Measurements from ENCODE around the gene MYF5. TPM values are rescaled to one million over a fixed set of nuclear protein-coding genes. Genes with fewer than 3 reads are reported as not detected.

The MYF5 gene
- total and polyA plus RNA-seq, 5 donors from 2014 or later: not detected

DNA sequence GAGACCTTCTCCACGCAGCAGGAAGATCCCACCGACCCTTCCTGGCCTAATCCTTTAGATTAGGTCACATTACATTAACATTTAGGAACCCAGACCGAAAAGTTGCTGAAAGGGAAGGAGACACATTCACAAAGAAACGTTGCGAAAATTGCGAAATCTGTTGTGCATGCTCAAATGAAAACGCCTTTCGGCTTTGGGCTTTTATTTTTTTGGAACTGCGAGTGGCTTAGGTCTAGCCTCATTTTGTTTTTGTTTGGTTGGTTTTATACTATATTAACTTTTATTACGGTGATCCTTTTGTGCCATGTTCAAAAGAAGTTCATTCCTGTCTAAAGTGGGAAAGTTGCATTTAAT is 7.8 kb upstream of the MYF5 start:
- Histone ChIP-seq H3K4me3 (ENCODE audit: low read depth, low read length) (no peak overlapping the region), H3K9me3 (ENCODE audit: control insufficient read depth in 2 of 2, low read length in 2 of 2) (no peaks in the 10 kb centered on the region), H3K4me1 (ENCODE audit: control insufficient read depth, insufficient read depth, low read length, poor library complexity, severe bottlenecking) (no peaks in the 10 kb centered on the region), H3K27ac (ENCODE audit: insufficient read depth, low read length, poor library complexity, severe bottlenecking) (no peak overlapping the region), H3K27me3 (ENCODE audit: control insufficient read depth, insufficient read depth, low read length) (no peaks in the 10 kb centered on the region), H3K36me3 (ENCODE audit: control insufficient read depth, insufficient read depth, low read length) (no peaks in the 10 kb centered on the region)
- DNase-seq (no peak), ATAC-seq (ENCODE audit: low read depth in 2 of 2) (no peak)
- Mint-ChIP-seq H3K4me1 (no peaks in the 10 kb centered on the region), H3K4me3 (no peak overlapping the region), H3K27me3 (peaks cover 16% of the 10 kb centered on the region), H3K9me3 (peaks cover 0 to 7% (median 0%) of the 10 kb centered on the region in 7 donors), H3K27ac (no peak overlapping the region), H3K36me3 (no peaks in the 10 kb centered on the region)

DNA sequence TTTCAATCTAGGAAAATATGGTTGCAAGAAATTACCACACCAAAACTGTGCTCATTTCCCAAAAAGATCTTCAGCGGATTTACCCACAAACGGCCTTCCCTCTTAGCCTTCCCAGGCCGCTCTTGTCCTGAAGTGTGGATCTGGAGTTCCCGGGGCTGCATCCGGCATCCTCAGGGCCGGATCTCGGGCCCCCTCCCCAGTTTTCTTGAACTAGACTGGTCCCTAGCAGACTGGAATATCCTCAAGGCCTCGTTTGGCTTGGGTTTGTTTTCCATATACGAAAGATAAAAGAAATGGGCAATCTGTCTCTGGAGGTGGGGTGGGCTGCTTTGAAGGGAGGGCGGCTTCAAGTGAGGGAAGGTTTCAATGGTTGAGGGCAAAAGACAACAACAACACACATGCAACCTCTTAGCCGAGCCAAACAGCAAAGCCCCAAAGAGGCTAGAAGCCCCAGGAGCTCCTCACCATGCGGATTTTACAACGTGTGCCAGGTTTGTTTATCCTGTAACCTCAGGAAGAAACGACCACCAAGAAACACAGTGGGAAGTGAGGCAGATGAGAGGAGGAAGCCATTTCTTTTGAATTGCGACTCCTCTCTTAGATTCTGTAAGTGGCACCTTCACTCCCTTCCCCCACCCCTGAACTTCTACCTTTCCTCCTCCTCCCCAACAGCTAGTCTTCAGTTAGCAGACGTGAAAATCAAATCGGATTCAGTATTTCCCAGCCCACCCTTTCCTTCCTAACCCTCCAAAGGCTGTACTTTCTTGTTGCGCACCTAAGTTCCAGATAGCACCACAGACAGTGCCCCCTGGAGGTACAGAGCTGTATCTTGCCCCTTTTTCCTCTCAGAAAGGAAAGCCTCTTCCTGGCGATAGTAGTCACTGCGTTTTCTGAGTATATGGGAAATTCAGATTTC is 6.6 kb upstream of the MYF5 start:
- Mint-ChIP-seq H3K27ac (no peak overlapping the region), H3K36me3 (no peaks in the 10 kb centered on the region), H3K4me3 (peak overlapping the region in 1 of 4 donors; percentile 12), H3K27me3 (peaks cover 21% of the 10 kb centered on the region), H3K4me1 (no peaks in the 10 kb centered on the region), H3K9me3 (peaks cover 0 to 10% (median 0%) of the 10 kb centered on the region in 7 donors)
- H3K9me3 ChIP-seq (ENCODE audit: control insufficient read depth in 2 of 2, low read length in 2 of 2): no peaks in the 10 kb centered on the region
- H3K27ac ChIP-seq (ENCODE audit: insufficient read depth, low read length, poor library complexity, severe bottlenecking): no peak overlapping the region
- no peaks in the 10 kb centered on the region for H3K4me1 ChIP-seq (ENCODE audit: control insufficient read depth, insufficient read depth, low read length, poor library complexity, severe bottlenecking)
- ATAC-seq (ENCODE audit: low read depth in 2 of 2): no peak
- H3K36me3 ChIP-seq (ENCODE audit: control insufficient read depth, insufficient read depth, low read length): no peaks in the 10 kb centered on the region
- no peak for DNase-seq
- H3K4me3 ChIP-seq (ENCODE audit: low read depth, low read length): no peak overlapping the region
- H3K27me3 ChIP-seq (ENCODE audit: control insufficient read depth, insufficient read depth, low read length): peaks cover 4% of the 10 kb centered on the region

DNA sequence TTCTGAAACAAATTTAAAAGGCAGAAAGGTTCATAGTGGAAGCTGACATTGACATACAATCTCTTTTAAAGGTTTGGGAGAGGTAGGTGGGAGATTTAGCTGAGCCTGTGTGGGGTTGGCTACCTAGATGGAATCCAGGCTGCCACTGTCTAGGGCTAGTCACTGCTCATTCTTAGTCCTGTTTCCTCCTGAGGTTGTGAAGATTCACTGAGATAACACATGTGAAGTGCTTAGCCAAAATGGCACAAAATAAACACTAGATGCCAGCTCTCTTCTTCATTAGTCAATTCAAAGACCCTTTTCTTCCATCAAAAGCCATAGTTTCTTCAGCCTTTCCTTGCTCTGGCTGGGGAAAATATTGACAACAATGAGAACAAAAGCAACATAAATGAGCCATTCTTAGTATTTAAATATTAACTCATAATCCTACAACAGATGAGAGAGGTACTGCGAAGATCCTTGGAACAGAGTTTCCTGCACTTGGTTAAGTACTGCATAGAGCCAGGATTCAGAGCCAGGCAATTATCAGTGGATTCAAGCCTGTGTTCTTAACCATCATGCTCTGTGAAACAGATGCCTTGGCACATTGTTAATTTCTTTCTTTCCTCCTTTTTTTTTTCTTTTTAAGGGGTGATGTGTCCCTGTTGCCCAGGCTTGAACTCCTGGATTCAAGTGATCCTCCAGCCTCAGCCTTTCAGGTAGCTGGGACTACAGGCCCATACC is 5.8 kb upstream of the MYF5 start:
- H3K27me3 ChIP-seq (ENCODE audit: control insufficient read depth, insufficient read depth, low read length): peaks cover 5% of the 10 kb centered on the region
- H3K4me1 Mint-ChIP-seq: no peaks in the 10 kb centered on the region

DNA sequence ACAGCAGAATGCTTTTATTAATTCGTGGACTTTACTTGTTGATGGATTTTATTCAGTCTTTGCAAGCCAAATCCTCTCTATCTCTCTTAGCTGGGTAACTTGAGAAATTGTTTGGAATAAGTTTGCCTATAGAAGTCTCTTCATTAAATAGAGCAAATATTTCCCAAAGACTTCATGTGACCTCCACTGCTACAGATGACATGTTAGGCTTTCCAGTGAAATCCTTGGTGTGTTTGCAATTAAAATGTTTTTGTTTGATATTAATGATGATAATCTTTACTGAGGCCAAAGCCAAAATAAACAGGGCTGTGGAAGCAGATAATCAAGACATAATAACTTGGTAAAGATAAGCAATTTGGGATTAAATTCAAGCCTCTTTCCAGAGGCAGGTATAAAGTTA is 4.8 kb upstream of the MYF5 start:
- DNase-seq (no peak), ATAC-seq (ENCODE audit: low read depth in 2 of 2) (no peak)
- H3K9me3 ChIP-seq (ENCODE audit: control insufficient read depth in 2 of 2, low read length in 2 of 2): no peaks in the 10 kb centered on the region
- H3K27ac ChIP-seq (ENCODE audit: insufficient read depth, low read length, poor library complexity, severe bottlenecking): no peak overlapping the region
- no peaks in the 10 kb centered on the region for H3K4me1 Mint-ChIP-seq
- peaks cover 0 to 10% (median 0%) of the 10 kb centered on the region in 7 donors for H3K9me3 Mint-ChIP-seq
- peaks cover 5% of the 10 kb centered on the region for H3K27me3 ChIP-seq (ENCODE audit: control insufficient read depth, insufficient read depth, low read length)
- no peak overlapping the region for H3K4me3 ChIP-seq (ENCODE audit: low read depth, low read length)
- no peaks in the 10 kb centered on the region for H3K36me3 Mint-ChIP-seq
- H3K27ac Mint-ChIP-seq: no peak overlapping the region
- no peaks in the 10 kb centered on the region for H3K36me3 ChIP-seq (ENCODE audit: control insufficient read depth, insufficient read depth, low read length)
- H3K27me3 Mint-ChIP-seq: peaks cover 31% of the 10 kb centered on the region
- no peak overlapping the region for H3K4me3 Mint-ChIP-seq
- H3K4me1 ChIP-seq (ENCODE audit: control insufficient read depth, insufficient read depth, low read length, poor library complexity, severe bottlenecking): no peaks in the 10 kb centered on the region

More for the DNA sequence above, 5.8 kb upstream of the MYF5 start:
- Histone ChIP-seq H3K4me3 (ENCODE audit: low read depth, low read length) (no peak overlapping the region), H3K36me3 (ENCODE audit: control insufficient read depth, insufficient read depth, low read length) (no peaks in the 10 kb centered on the region), H3K9me3 (ENCODE audit: control insufficient read depth in 2 of 2, low read length in 2 of 2) (no peaks in the 10 kb centered on the region), H3K4me1 (ENCODE audit: control insufficient read depth, insufficient read depth, low read length, poor library complexity, severe bottlenecking) (no peaks in the 10 kb centered on the region), H3K27ac (ENCODE audit: insufficient read depth, low read length, poor library complexity, severe bottlenecking) (no peak overlapping the region)
- Mint-ChIP-seq H3K36me3 (no peaks in the 10 kb centered on the region), H3K9me3 (peaks cover 0 to 10% (median 0%) of the 10 kb centered on the region in 7 donors), H3K27me3 (peaks cover 25% of the 10 kb centered on the region), H3K4me3 (peak overlapping the region in 1 of 4 donors; percentile 12), H3K27ac (no peak overlapping the region)
- DNase-seq (no peak), ATAC-seq (ENCODE audit: low read depth in 2 of 2) (no peak)

DNA sequence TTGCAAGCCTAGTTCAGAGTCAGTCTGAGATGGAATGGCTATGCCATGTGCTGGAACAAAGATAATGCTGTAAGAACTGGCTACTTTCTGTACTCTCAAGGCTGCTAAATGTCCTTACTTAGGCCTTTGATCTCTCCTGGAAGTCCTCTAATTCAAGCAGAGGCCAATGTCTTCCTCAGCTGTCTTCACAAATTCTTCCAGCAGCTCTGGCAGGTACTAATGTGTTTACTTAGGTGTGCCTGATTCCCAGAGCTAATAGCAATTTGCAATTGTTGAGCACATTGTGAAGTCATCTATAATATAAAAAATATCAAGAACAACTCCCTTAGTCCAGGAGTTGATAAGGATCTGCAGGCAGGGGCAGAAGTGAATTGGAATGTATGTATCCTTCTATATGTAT is 3.8 kb upstream of the MYF5 start:
- no peaks in the 10 kb centered on the region for H3K36me3 ChIP-seq (ENCODE audit: control insufficient read depth, insufficient read depth, low read length)
- ATAC-seq (ENCODE audit: low read depth in 2 of 2) (no peak), DNase-seq (no peak)
- Mint-ChIP-seq H3K4me1 (no peaks in the 10 kb centered on the region), H3K27ac (no peak overlapping the region), H3K27me3 (peaks cover 26% of the 10 kb centered on the region), H3K36me3 (no peaks in the 10 kb centered on the region), H3K9me3 (peaks cover 0 to 9% (median 0%) of the 10 kb centered on the region in 7 donors), H3K4me3 (no peak overlapping the region)
- H3K4me1 ChIP-seq (ENCODE audit: control insufficient read depth, insufficient read depth, low read length, poor library complexity, severe bottlenecking): no peaks in the 10 kb centered on the region
- no peak overlapping the region for H3K27ac ChIP-seq (ENCODE audit: insufficient read depth, low read length, poor library complexity, severe bottlenecking)
- no peaks in the 10 kb centered on the region for H3K9me3 ChIP-seq (ENCODE audit: control insufficient read depth in 2 of 2, low read length in 2 of 2)
- no peak overlapping the region for H3K4me3 ChIP-seq (ENCODE audit: low read depth, low read length)
- peaks cover 5% of the 10 kb centered on the region for H3K27me3 ChIP-seq (ENCODE audit: control insufficient read depth, insufficient read depth, low read length)

DNA sequence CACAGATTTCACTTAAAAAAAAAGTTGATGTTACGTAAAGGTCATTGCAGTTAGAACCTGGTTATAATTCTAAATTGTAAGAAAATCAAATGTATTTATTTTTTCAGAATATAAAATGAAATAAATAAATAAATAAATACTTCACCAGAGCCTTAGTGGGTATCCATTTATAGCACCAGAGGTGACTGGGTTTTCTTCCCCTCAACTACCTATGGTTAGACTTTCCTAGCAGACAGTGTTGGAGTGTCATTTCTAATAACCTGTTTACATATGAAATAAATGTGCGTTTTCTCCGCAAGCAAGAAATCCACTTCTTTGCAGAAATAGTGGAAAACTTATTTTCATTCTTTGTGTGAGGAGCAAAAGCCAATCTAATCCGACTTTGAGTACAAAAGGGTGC is 3.3 kb upstream of the MYF5 start:
- Mint-ChIP-seq H3K36me3 (no peaks in the 10 kb centered on the region), H3K4me1 (no peaks in the 10 kb centered on the region), H3K27me3 (peaks cover 25% of the 10 kb centered on the region), H3K9me3 (peaks cover 0 to 9% (median 0%) of the 10 kb centered on the region in 7 donors), H3K4me3 (no peak overlapping the region), H3K27ac (no peak overlapping the region)
- no peak overlapping the region for H3K4me3 ChIP-seq (ENCODE audit: low read depth, low read length)
- no peak overlapping the region for H3K27ac ChIP-seq (ENCODE audit: insufficient read depth, low read length, poor library complexity, severe bottlenecking)
- no peaks in the 10 kb centered on the region for H3K4me1 ChIP-seq (ENCODE audit: control insufficient read depth, insufficient read depth, low read length, poor library complexity, severe bottlenecking)
- no peaks in the 10 kb centered on the region for H3K36me3 ChIP-seq (ENCODE audit: control insufficient read depth, insufficient read depth, low read length)
- no peaks in the 10 kb centered on the region for H3K9me3 ChIP-seq (ENCODE audit: control insufficient read depth in 2 of 2, low read length in 2 of 2)
- no peak for ATAC-seq (ENCODE audit: low read depth in 2 of 2)
- peaks cover 5% of the 10 kb centered on the region for H3K27me3 ChIP-seq (ENCODE audit: control insufficient read depth, insufficient read depth, low read length)
- DNase-seq: no peak

DNA sequence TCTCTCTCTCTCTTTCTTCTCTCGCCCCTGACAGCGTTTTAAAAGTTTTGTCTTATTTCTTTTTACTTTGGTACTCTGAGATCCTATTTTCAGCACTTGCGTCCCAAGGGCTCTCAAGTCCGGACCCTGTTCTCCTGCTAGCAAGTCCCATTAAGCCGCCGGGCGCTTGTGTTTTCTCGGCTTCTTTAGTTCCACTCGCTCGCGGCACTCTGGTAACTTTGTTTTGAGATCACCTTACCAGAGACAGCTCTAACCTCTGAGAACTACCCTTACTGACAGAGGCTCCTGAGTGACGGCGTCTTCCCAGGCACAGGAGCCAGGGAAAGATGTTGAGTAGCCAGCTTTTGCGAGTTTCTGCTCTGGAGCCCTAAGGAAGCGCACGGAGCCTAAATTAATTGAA is 2.7 kb upstream of the MYF5 start:
- Mint-ChIP-seq H3K4me3 (no peak overlapping the region), H3K9me3 (peaks cover 0 to 7% (median 0%) of the 10 kb centered on the region in 7 donors), H3K27me3 (peaks cover 22% of the 10 kb centered on the region), H3K27ac (no peak overlapping the region), H3K4me1 (no peaks in the 10 kb centered on the region), H3K36me3 (no peaks in the 10 kb centered on the region)
- Histone ChIP-seq H3K27ac (ENCODE audit: insufficient read depth, low read length, poor library complexity, severe bottlenecking) (no peak overlapping the region), H3K36me3 (ENCODE audit: control insufficient read depth, insufficient read depth, low read length) (no peaks in the 10 kb centered on the region), H3K4me1 (ENCODE audit: control insufficient read depth, insufficient read depth, low read length, poor library complexity, severe bottlenecking) (no peaks in the 10 kb centered on the region), H3K27me3 (ENCODE audit: control insufficient read depth, insufficient read depth, low read length) (peaks cover 5% of the 10 kb centered on the region), H3K9me3 (ENCODE audit: control insufficient read depth in 2 of 2, low read length in 2 of 2) (no peaks in the 10 kb centered on the region), H3K4me3 (ENCODE audit: low read depth, low read length) (no peak overlapping the region)
- DNase-seq: no peak
- no peak for ATAC-seq (ENCODE audit: low read depth in 2 of 2)

All from CD4-positive, CD25-positive, alpha-beta regulatory T cell (primary cell).